A549 (cell line): Measurements from ENCODE around the gene TFF2. TPM values are rescaled to one million over a fixed set of nuclear protein-coding genes. Genes with fewer than 3 reads are reported as not detected.

Source experiments
- ATAC-seq, 2 experiments: fragments of 200-7000 bp in 1 of 2; fragments of >200 bp in 1 of 2; cut with Nextera tagmentation in 1 of 2; cut with Tn5 transposase in 1 of 2; 3 replicates each; pipeline versions ENCODE4 v1.8.0 to v1.9.1; 2018 to 2020; ENCODE audit warnings: mild to moderate bottlenecking in 1 of 2, moderate library complexity in 1 of 2
- CTCF ChIA-PET: fragments of 300-600 bp; sonication (Branson Sonifier 250); formaldehyde crosslinking; extraction: SDS; loops from one replicate; lab custom pipeline; 2021; ENCODE audit warnings: antibody characterized with exemption, inconsistent platforms; lab: Yijun Ruan, JAX
- POLR2A ChIA-PET: fragments of 350-600 bp; formaldehyde crosslinking; extraction: SDS; loops from one replicate; lab custom pipeline; 2021; ENCODE audit warnings: antibody characterized with exemption, inconsistent platforms; lab: Yijun Ruan, JAX
- DNase-seq, 2 experiments: peaks; one replicate each; pipeline versions ENCODE4 v3.0.0 to v3.0.0-alpha.2; 2011 to 2016; ENCODE audit warnings: low read depth in 1 of 2, low spot score in 1 of 2
- FAIRE-seq: peaks from 2 replicates; lab custom pipeline; 2011; peaks lifted over from hg19 to GRCh38; lab: Jason Lieb, UNC
- H3K27ac ChIP-seq, 2 experiments: fragments of >200 bp; sonication (Bioruptor Twin); formaldehyde crosslinking; 3 replicates each; pipeline ENCODE4 v1.5.1; 2016 to 2017
- H3K4me1 ChIP-seq: fragments of >200 bp; sonication (Bioruptor Twin); formaldehyde crosslinking; 3 replicates; pipeline ENCODE4 v1.6.1; 2016
- H3K4me2 ChIP-seq: fragments of >200 bp; sonication (Bioruptor Twin); formaldehyde crosslinking; 3 replicates; pipeline ENCODE4 v1.6.1; 2016
- H3K4me3 ChIP-seq: fragments of >200 bp; sonication (Bioruptor Twin); formaldehyde crosslinking; 3 replicates; pipeline ENCODE4 v1.5.1; 2016
- H3K9me3 ChIP-seq: fragments of >200 bp; sonication (Bioruptor Twin); formaldehyde crosslinking; 3 replicates; pipeline ENCODE4 v1.6.1; 2016
- BHLHE40 ChIP-seq: IDR thresholded peaks from 2 replicates; pipeline ENCODE4 v1.6.1; 2012; ENCODE audit warnings: low read depth, low read length, inconsistent platforms
- CBX2 ChIP-seq: fragments of 200-600 bp; sonication (generic); IDR thresholded peaks from 2 replicates; pipeline ENCODE4 v1.6.1; 2016; ENCODE audit warnings: low read depth, mild to moderate bottlenecking, borderline replicate concordance
- CBX8 ChIP-seq: fragments of 200-600 bp; sonication (generic); IDR thresholded peaks from 2 replicates; pipeline ENCODE4 v1.6.1; 2016
- CEBPB ChIP-seq, 2 experiments: fragments of >200 bp in 1 of 2; sonication (Bioruptor Twin) in 1 of 2; formaldehyde crosslinking in 1 of 2; IDR thresholded peaks; 2 replicates each; pipeline ENCODE4 v1.6.1; 2012 to 2016
- EHF ChIP-seq: fragments of 250-450 bp; sonication (Bioruptor Pico); IDR thresholded peaks from 2 replicates; pipeline ENCODE4 v1.5.0; 2020; ENCODE audit warnings: mild to moderate bottlenecking
- EP300 ChIP-seq, 2 experiments: fragments of >200 bp; sonication (Bioruptor Twin); formaldehyde crosslinking; IDR thresholded peaks; 2 replicates in 1 of 2; 3 replicates in 1 of 2; pipeline ENCODE4 v1.6.1; 2016 to 2017
- ESRRA ChIP-seq: fragments of 150-350 bp; IDR thresholded peaks from 2 replicates; pipeline ENCODE4 v1.6.1; 2014; ENCODE audit warnings: mild to moderate bottlenecking, low read length, borderline replicate concordance
- FOSL2 ChIP-seq, 2 experiments: fragments of 450-650 bp in 1 of 2; fragments of >200 bp in 1 of 2; sonication (Bioruptor Twin) in 1 of 2; formaldehyde crosslinking; IDR thresholded peaks; 2 replicates each; pipeline versions ENCODE4 v1.5.0 to v1.6.1; 2016 to 2020; ENCODE audit warnings: mild to moderate bottlenecking in 1 of 2, moderate library complexity in 1 of 2
- GATA3 ChIP-seq: IDR thresholded peaks from 2 replicates; pipeline ENCODE4 v1.6.1; 2012; ENCODE audit warnings: borderline replicate concordance
- HDAC2 ChIP-seq: fragments of 200-600 bp; sonication (generic); IDR thresholded peaks from 2 replicates; pipeline ENCODE4 v1.6.1; 2016
- HEYL ChIP-seq: fragments of 250-450 bp; sonication (Bioruptor Pico); IDR thresholded peaks from 2 replicates; pipeline ENCODE4 v1.8.0; 2021; ENCODE audit warnings: mild to moderate bottlenecking, moderate library complexity
- HOXB13 ChIP-seq: fragments of 250-450 bp; sonication (Bioruptor Pico); IDR thresholded peaks from 2 replicates; pipeline ENCODE4 v1.5.0; 2020; ENCODE audit warnings: low read depth, mild to moderate bottlenecking, moderate library complexity
- HOXB5 ChIP-seq: fragments of 250-450 bp; sonication (Bioruptor Pico); IDR thresholded peaks from 2 replicates; pipeline ENCODE4 v1.5.0; 2020; ENCODE audit warnings: mild to moderate bottlenecking, moderate library complexity
- JUN ChIP-seq, 2 experiments: fragments of >200 bp; sonication (Bioruptor Twin); formaldehyde crosslinking; IDR thresholded peaks; 2 replicates in 1 of 2; 3 replicates in 1 of 2; pipeline ENCODE4 v1.6.1; 2016 to 2017
- MAFK ChIP-seq: fragments of 450-650 bp; IDR thresholded peaks from 2 replicates; pipeline ENCODE4 v1.6.1; 2014; ENCODE audit not compliant: partially characterized antibody
- MAZ ChIP-seq: fragments of 150-350 bp; IDR thresholded peaks from 2 replicates; pipeline ENCODE4 v1.6.1; 2014; ENCODE audit warnings: antibody characterized with exemption, low read depth, low read length, borderline replicate concordance
- MYC ChIP-seq: IDR thresholded peaks from 2 replicates; pipeline ENCODE4 v1.6.1; 2012; ENCODE audit warnings: mild to moderate bottlenecking, inconsistent platforms, low read length, improper control_type of control experiment, borderline replicate concordance
- NFE2L2 ChIP-seq: fragments of 150-350 bp; conservative IDR thresholded peaks from 2 replicates; pipeline ENCODE4 v1.6.1; 2014; ENCODE audit warnings: low read length
- NR3C1 ChIP-seq: fragments of >200 bp; sonication (Bioruptor Twin); formaldehyde crosslinking; IDR thresholded peaks from 3 replicates; pipeline ENCODE4 v1.6.1; 2017
- POLR2A ChIP-seq: IDR thresholded peaks from 2 replicates; pipeline ENCODE4 v1.6.1; 2012; ENCODE audit warnings: mild to moderate bottlenecking, low read length
- POLR2AphosphoS2 ChIP-seq: conservative IDR thresholded peaks from 2 replicates; pipeline ENCODE4 v1.6.1; 2012; ENCODE audit warnings: low read length, improper control_type of control experiment, inconsistent platforms
- RAD21 ChIP-seq, 2 experiments: fragments of >200 bp in 1 of 2; sonication (Bioruptor Twin) in 1 of 2; formaldehyde crosslinking in 1 of 2; IDR thresholded peaks in 1 of 2; conservative IDR thresholded peaks in 1 of 2; 2 replicates in 1 of 2; 3 replicates in 1 of 2; pipeline ENCODE4 v1.6.1; 2012 to 2018; ENCODE audit warnings: inconsistent platforms in 1 of 2
- RARB ChIP-seq: fragments of 250-450 bp; sonication (Bioruptor Pico); IDR thresholded peaks from 2 replicates; pipeline ENCODE4 v1.8.0; 2021; ENCODE audit warnings: mild to moderate bottlenecking, moderate library complexity
- RCOR1 ChIP-seq: fragments of 150-350 bp; IDR thresholded peaks from 2 replicates; pipeline ENCODE4 v1.6.1; 2014; ENCODE audit warnings: antibody characterized with exemption, low read length, low read depth
- RNF2 ChIP-seq: fragments of 200-600 bp; sonication (generic); IDR thresholded peaks from 2 replicates; pipeline ENCODE4 v1.6.1; 2016; ENCODE audit warnings: low read depth, mild to moderate bottlenecking, antibody characterized with exemption, moderate library complexity, borderline replicate concordance
- SMC3 ChIP-seq: fragments of >200 bp; sonication (Bioruptor Twin); formaldehyde crosslinking; IDR thresholded peaks from 3 replicates; pipeline ENCODE4 v1.6.1; 2018; ENCODE audit warnings: inconsistent platforms
- SREBF2 ChIP-seq: fragments of 450-650 bp; IDR thresholded peaks from 2 replicates; pipeline ENCODE4 v1.6.1; 2014; ENCODE audit warnings: mild to moderate bottlenecking, moderate library complexity
- TFCP2L1 ChIP-seq: fragments of 250-450 bp; sonication (Bioruptor Pico); IDR thresholded peaks from 2 replicates; pipeline ENCODE4 v1.5.0; 2021; ENCODE audit warnings: mild to moderate bottlenecking
- ZSCAN20 ChIP-seq: fragments of 250-450 bp; sonication (Bioruptor Pico); IDR thresholded peaks from 2 replicates; pipeline ENCODE4 v1.8.0; 2022; ENCODE audit warnings: mild to moderate bottlenecking, moderate library complexity
- WGBS: methylation state at CpG from one replicate; pipeline ENCODE4 v1.1.6; 2017; ENCODE audit errors: missing lambda C conversion rate; 5-methylcytosine and 5-hydroxymethylcytosine counted together
- polyA plus RNA-seq, 4 experiments: library from polyadenylated mRNA; depleted of rRNA in 3 of 4; stranded (reverse); fragments of >200 nt; fragmentation: RNase III in 1 of 4; extraction: RNeasy Plus Mini Kit Qiagen cat#74134 plus additional on column Dnase treatment in 1 of 4; gene quantifications; 2 replicates in 3 of 4; 3 replicates in 1 of 4; pipeline ENCODE4 v1.2.3, GENCODE V29; 2011 to 2017
- TF ChIP-seq, protein P1 (sequence below): IDR thresholded peaks from 2 replicates; pipeline ENCODE4 v1.6.1; 2012; ENCODE audit warnings: low read depth, borderline replicate concordance
- TF ChIP-seq, protein P2 (sequence below): fragments of >200 bp; sonication (Bioruptor Twin); formaldehyde crosslinking; IDR thresholded peaks from 2 replicates; pipeline ENCODE4 v1.6.1; 2016
- TF ChIP-seq, protein P3 (sequence below): fragments of >200 bp; sonication (Bioruptor Twin); formaldehyde crosslinking; IDR thresholded peaks from 3 replicates; pipeline ENCODE4 v1.6.1; 2016
- TF ChIP-seq, protein P4 (sequence below): fragments of 450-650 bp; IDR thresholded peaks from 2 replicates; pipeline ENCODE4 v1.6.1; 2014; ENCODE audit warnings: antibody characterized with exemption
- TF ChIP-seq, protein P5 (sequence below): IDR thresholded peaks from 2 replicates; pipeline ENCODE4 v1.6.1; 2012

Gene TFF2
- polyA plus RNA-seq, 2 of the 4 experiments (the other 2 are of a cell fraction): not detected

DNA sequence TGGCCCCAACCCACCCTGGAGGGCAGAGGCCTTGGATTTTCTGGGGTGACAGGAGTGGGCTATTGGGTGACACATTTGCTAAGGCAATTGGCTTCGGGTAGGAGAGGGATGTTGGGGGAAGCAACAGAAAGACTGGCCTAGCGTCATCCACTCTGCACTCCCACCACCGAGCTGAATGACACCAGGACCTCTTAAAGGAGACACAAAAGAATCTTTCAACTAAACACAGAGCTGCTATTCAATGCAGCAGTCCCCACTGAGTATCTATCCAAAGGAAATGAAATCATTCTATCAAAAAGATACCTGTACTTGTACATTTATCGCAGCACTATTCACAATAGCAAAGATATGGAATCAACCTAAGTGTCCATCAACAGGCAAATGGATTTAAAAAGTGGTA, 6.2 kb downstream of the TFF2 start:
- ChIA-PET CTCF (interaction anchor here (0.9 kb wide), 1 partner anchor 33 kb away, joined by 3 read pairs; no protein-coding TSS in a partner anchor), POLR2A (no interaction called here)
- no peak for ATAC-seq
- Histone ChIP-seq H3K4me3 (no peak overlapping the region), H3K27ac (no peak overlapping the region), H3K9me3 (no peaks in the 10 kb centered on the region), H3K4me1 (no peaks in the 10 kb centered on the region), H3K4me2 (no peak overlapping the region)
- no peak for DNase-seq
- no peak for FAIRE-seq
- TF ChIP-seq, protein P1, sequence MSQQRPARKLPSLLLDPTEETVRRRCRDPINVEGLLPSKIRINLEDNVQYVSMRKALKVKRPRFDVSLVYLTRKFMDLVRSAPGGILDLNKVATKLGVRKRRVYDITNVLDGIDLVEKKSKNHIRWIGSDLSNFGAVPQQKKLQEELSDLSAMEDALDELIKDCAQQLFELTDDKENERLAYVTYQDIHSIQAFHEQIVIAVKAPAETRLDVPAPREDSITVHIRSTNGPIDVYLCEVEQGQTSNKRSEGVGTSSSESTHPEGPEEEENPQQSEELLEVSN: no peak
- TF ChIP-seq POLR2A (no peak), MYC (no peak), CBX2 (no peak), FOSL2 (IDR thresholded peaks at IDR 0.05) (no peak), FOSL2 (CRISPR knock-in tag; IDR thresholded peaks at IDR 0.05) (no peak), POLR2AphosphoS2 (no peak), HOXB5 (CRISPR knock-in tag) (no peak)
- TF ChIP-seq, protein P2, sequence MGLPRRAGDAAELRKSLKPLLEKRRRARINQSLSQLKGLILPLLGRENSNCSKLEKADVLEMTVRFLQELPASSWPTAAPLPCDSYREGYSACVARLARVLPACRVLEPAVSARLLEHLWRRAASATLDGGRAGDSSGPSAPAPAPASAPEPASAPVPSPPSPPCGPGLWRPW: no peak
- WGBS: 72% methylated on average over 4 of the region's 4 CpGs

DNA sequence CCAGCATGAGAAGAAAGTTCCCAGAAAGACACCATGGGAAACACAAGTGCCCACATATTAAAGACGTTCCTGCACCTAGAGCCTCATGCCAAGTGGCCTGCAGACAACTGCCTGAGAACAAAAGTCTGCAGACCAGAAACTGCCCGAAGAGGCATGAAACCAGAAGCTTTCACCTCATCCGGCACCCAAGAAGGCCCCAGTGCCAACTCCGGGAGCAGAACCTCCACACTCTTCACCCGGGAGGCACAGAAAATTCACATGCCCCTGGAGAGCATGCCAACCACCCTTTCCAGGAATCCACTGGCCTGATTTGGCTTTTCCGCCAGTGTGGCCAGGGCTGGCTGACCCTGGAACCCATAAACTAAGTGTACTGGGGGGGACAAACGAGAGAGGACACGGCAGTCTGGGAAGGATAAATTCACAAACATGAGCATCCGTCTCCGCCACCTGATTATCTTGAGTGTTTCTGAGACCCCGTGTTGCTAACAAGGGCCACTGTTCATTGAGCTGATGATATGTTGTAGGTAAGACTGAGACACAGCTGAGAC, 6.8 kb downstream of the TFF2 start:
- Histone ChIP-seq H3K4me2 (no peak overlapping the region), H3K27ac (no peak overlapping the region), H3K4me3 (no peak overlapping the region), H3K4me1 (no peaks in the 10 kb centered on the region), H3K9me3 (no peaks in the 10 kb centered on the region)
- CTCF ChIA-PET: no interaction called here
- DNase-seq (no peak), FAIRE-seq (no peak), ATAC-seq (no peak)
- WGBS: 75% methylated on average over 7 of the region's 11 CpGs
- TF ChIP-seq JUN (IDR thresholded peaks at IDR 0.05) (no peak), POLR2A (no peak), RARB (CRISPR knock-in tag) (no peak), HEYL (CRISPR knock-in tag) (no peak), EHF (no peak), RAD21 (conservative IDR thresholded peaks at IDR 0.05 in 1 of 2, IDR thresholded peaks at IDR 0.05 in 1 of 2) (no peak), SREBF2 (no peak), EP300 (IDR thresholded peaks at IDR 0.05) (no peak), HDAC2 (no peak), ZSCAN20 (CRISPR knock-in tag) (no peak), GATA3 (no peak), SMC3 (no peak), MYC (no peak), RNF2 (no peak)
- TF ChIP-seq, protein P3, sequence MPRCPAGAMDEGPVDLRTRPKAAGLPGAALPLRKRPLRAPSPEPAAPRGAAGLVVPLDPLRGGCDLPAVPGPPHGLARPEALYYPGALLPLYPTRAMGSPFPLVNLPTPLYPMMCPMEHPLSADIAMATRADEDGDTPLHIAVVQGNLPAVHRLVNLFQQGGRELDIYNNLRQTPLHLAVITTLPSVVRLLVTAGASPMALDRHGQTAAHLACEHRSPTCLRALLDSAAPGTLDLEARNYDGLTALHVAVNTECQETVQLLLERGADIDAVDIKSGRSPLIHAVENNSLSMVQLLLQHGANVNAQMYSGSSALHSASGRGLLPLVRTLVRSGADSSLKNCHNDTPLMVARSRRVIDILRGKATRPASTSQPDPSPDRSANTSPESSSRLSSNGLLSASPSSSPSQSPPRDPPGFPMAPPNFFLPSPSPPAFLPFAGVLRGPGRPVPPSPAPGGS: no peak
- POLR2A ChIA-PET: no interaction called here

DNA sequence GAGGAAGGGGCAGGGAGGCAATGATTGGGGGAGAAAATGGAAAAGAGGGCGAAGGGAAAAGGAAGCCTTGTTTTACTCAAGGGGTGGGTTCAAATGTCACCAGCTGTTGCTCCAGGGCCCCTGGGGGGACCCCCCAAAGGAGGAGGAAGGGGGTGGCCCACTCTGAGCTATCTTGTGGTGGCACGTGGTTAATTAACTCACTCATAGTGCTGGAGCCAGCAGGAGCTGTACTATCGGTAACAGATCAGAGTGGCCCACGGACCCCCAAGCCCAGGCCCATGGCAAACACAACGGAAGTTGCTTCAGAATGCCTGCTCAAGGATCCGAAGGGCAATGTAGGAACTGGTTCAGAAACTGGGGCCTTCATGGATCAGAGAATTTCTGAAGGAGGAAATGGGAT, 7.2 kb downstream of the TFF2 start:
- no peak overlapping the region for H3K27ac ChIP-seq
- POLR2A ChIA-PET: no interaction called here
- H3K4me1 ChIP-seq: no peaks in the 10 kb centered on the region
- 75% methylated on average over 6 of the region's 6 CpGs for WGBS
- ATAC-seq: no peak
- CTCF ChIA-PET: no interaction called here
- H3K9me3 ChIP-seq: no peaks in the 10 kb centered on the region
- FAIRE-seq: no peak
- TF ChIP-seq FOSL2 (IDR thresholded peaks at IDR 0.05) (no peak), FOSL2 (CRISPR knock-in tag; IDR thresholded peaks at IDR 0.05) (no peak), MAFK (no peak), HOXB13 (CRISPR knock-in tag) (no peak), RCOR1 (no peak), JUN (IDR thresholded peaks at IDR 0.05) (no peak), MAZ (no peak), CBX8 (no peak), MYC (no peak), NR3C1 (no peak), ESRRA (no peak), BHLHE40 (no peak), NFE2L2 (no peak), TFCP2L1 (no peak), GATA3 (no peak), ZSCAN20 (CRISPR knock-in tag) (no peak), CEBPB (IDR thresholded peaks at IDR 0.05) (no peak)
- TF ChIP-seq, protein P4, sequence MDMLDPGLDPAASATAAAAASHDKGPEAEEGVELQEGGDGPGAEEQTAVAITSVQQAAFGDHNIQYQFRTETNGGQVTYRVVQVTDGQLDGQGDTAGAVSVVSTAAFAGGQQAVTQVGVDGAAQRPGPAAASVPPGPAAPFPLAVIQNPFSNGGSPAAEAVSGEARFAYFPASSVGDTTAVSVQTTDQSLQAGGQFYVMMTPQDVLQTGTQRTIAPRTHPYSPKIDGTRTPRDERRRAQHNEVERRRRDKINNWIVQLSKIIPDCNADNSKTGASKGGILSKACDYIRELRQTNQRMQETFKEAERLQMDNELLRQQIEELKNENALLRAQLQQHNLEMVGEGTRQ: no peak
- TF ChIP-seq, protein P5, sequence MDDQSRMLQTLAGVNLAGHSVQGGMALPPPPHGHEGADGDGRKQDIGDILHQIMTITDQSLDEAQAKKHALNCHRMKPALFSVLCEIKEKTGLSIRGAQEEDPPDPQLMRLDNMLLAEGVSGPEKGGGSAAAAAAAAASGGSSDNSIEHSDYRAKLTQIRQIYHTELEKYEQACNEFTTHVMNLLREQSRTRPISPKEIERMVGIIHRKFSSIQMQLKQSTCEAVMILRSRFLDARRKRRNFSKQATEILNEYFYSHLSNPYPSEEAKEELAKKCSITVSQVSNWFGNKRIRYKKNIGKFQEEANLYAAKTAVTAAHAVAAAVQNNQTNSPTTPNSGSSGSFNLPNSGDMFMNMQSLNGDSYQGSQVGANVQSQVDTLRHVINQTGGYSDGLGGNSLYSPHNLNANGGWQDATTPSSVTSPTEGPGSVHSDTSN: no peak
- no peak overlapping the region for H3K4me2 ChIP-seq
- DNase-seq: no peak
- no peak overlapping the region for H3K4me3 ChIP-seq
